WI38 (cell line): Measurements from ENCODE around the gene ARHGAP4.

Experiments
- H3K4me3 ChIP-seq: 2 replicates; pipeline ENCODE4 v1.5.1; 2011; ENCODE audit warnings: low read depth, mild to moderate bottlenecking, control low read depth, low read length
- CTCF ChIP-seq: IDR thresholded peaks from 2 replicates; pipeline ENCODE4 v1.5.1; 2012; ENCODE audit warnings: low read depth, mild to moderate bottlenecking, control low read depth, low read length

The ARHGAP4 gene

DNA sequence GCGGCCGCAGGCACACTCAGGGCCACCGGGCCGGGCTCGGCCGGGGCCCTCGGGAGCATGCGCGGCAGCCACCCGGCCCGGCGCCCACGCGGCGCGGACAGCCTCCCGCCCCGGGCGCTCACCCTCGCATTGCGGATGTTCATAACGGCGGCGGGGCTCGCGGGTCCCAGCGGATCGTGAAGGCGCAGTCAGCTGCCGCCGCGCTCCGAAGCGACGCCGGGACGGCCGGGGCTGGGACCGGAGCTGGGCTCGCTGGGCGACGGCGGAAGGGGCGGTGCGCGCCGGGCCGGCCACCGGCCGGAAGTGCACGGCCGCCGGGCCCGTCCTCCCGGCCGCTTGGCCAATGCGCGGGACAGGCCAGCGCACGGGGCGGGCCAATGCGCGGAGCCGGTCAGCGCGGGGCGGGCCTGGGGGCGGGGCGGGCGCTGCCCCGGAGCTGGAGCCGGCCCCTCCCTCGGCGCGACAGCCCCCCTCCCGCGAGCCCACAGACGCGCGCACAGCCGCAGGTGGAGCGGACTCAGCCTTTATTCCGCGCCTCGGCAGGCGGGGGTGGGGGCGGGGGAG lies 8.8 kb upstream of the ARHGAP4 start, which contains the start of gene NAA10:
Gene NAA10, minus strand, starts transcription at position 276 of the 564 bp plus-strand sequence. Its CDS starts 133 bp downstream, at position 143.
- H3K4me3 ChIP-seq = peak within 1 kb of the TSS; percentile 82
- TF ChIP-seq CTCF = no peak

- H3K4me3 ChIP-seq = peak overlapping the region; percentile 82
- TF ChIP-seq CTCF = no peak
Measured at GRCh38 chrX:153934148-153934761, 8.2 kb upstream of the ARHGAP4 start.

DNA sequence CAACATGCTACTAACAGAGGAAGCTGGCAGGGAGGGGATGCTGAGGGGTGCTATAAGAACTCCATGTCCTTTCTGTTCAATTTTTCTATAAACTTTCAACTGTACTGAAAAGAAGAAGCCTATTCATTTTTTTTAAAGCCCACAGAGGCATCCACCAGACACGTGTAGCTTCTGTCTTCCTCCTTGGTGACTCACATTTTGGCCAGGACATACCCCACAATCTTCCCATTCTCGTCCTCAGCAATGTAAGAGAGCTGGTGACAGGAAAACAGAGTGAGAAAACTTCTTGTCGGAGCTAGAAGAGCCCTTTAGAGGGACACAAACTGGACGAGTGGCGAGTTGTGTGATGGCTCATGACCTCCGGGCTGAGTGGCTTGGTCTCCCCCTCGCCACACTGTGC lies 7.7 kb upstream of the ARHGAP4 start:
- peak overlapping the region; percentile 82 for H3K4me3 ChIP-seq
- TF ChIP-seq CTCF = no peak

GRCh38 chrX:153932220-153932915 lies 6.3 kb upstream of the ARHGAP4 start:
- TF ChIP-seq CTCF = no peak
- no peak overlapping the region for H3K4me3 ChIP-seq

DNA sequence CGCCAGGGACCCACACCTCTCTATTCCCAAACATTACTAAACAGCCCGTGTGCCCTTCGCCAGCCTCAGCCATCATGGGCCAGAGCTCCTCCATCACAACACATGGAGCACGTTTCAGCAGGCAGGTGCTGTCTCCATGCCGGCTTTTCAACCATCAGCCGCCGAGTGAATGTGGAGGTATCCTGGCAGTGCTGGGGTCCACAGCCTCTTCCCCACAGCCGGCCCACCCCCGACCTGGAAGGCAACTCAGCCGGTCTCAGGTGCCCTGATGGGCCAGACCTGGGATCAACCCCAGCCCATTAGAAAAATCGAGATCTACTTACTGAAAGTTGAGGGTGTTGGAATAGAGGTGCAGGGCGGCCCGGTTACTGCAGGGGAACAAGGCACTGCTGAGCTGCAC lies 5.7 kb upstream of the ARHGAP4 start:
- H3K4me3 ChIP-seq = no peak overlapping the region
- no peak for TF ChIP-seq CTCF

GRCh38 chrX:153931151-153931550 lies 5.1 kb upstream of the ARHGAP4 start:
- H3K4me3 ChIP-seq = no peak overlapping the region
- no peak for TF ChIP-seq CTCF
